HG03469 (cell line): Measurements from ENCODE around the gene RPS21.

Source experiments
- ATAC-seq: cut with Tn5 transposase; IDR thresholded peaks from one replicate; pipeline ENCODE4 v1.9.1; 2021; ENCODE audit warnings: mild to moderate bottlenecking, moderate library complexity, moderate number of reproducible peaks; ENCODE audit not compliant: unreplicated experiment

RPS21 gene

DNA sequence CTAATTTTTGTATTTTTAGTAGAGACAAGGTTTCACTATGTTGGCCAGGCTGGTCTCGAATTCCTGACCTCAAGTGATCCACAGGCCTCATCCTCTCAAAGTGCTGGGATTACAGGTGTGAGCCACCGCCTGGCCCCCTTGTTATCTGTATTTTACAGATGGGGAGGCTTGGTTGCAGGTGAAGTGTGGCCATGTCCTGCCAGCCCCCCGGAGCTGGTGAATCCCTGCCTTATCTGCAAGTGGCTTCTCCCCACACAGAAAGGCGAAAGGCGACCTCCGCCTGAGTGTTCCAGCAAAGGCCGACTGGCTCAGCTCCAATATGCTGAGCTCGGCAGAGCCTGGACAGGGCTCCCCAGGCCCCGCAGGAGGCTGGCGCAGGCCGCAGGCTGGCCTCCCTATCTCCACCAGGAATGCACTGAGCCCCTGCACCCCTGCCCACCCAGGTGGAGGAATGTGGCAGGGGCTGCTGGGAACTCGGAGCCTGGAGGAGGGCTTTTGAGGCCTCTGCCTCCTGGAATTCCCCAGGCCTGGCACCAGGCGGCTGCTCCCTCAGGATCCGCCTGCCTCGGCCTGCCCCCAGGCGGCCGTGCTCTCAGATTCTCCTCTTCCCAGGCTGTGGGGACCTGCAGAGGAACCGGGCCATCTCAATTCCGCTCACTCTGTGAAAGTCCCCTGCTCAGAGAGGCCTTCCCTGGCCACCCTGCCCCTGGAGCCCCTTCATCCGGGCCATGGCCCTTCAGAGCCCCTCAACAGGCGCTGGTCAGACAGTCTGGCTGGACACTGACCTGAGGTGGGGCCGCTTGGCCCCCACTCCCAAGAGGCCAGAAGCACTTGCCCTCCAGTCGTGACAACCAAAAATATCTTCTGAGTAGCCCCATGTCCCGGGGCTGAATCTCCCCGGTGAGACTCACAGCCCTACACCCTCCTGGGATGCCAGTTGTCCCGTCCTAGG, 10.5 kb upstream of the RPS21 start:
- no peak for ATAC-seq

DNA sequence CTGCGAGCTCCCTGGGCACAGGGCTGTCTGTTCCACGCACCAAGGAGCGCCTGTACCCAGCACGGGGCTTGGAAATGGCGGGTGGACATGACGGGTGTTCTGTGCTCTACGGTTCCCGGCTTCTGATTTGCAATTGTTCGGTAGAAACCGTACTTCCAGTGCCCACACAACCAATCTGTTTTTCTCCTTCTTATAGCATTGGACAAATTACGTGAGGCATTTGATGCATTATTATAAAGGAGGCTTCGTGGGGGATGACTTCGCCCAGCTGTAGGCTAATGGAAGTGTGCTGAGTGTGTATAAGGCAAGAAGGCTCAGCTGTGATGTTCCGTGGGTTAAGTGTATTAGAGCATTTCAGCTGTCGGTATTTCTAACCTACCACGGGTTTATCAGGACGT, 9.8 kb upstream of the RPS21 start:
- no peak for ATAC-seq

DNA sequence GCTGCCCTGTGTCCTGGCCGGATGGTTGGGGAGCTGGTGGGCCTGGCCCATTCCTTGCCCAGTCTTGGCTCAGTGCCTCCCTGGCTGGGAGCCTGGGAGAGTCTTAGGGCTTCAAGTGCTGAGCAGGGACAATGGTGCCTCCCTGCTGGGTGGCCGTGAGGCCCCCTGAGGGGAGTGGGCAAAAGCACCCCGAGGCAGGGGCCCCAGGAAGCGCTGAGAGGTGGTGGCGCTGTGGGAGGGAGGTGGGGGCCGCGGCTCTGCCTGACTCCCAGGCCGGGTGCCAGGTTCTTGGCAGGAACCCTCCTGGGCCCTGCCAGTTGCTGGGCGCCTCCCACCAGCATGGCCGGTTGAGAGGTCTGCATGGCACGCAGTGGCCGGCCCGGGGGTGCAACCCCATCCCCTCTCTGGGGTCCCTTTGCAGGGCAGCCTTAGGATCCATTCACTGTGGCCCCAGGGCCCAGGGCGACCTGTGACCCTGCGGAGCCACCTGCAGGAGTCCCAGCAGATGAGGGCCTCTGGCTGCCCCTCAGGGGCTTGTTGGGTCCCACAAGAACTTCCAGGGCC, 9.2 kb upstream of the RPS21 start:
- no peak for ATAC-seq

DNA sequence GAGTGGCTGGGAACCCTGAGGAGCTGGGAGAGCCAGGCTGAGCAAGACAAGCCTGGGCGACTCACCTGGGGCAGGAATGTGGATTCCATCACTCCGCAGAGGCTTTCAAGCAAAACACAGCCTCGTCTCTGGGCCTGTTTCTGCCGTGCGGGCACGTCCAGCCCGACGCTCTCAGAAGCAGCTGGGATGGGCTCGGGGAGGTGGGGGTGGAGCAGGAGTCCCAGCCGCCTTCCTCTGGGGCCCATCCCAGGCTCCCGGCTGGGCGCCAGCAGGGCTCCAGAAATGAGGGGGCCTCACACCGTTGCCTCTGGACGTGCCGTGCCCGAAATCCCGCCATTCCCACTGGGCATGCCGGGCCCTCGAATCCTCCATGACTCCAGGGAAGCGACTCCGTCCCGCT, 8.7 kb upstream of the RPS21 start:
- no peak for ATAC-seq

DNA sequence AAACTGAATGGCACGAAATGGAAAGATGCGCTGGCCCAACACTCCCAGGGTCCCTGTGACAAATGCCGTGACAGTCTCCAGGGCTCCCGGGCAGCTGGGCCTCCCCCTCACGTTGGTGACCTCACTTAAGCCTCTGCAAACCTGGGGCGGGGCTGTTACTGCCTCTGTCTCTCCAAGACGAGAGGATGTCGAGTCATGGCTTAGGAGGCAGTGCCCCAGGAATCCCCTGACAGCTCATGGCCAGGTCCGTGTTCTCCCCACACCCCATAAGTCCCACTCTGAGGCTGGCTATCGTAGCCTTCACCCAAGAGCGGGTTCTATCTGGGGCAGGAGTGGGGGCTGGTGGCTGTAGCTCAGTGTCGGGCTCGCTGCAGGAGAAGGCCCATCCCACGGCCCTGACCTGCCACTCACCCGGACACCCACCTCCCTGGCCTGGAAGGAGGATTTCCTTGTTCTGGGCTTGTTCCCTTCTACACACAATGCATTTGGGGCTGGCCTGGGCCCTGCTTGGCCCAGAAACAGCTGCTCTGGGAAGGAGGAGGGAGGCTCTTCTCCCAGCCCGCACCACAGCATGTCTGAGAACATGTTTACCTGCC, 5.6 kb upstream of the RPS21 start:
- ATAC-seq, result no peak

DNA sequence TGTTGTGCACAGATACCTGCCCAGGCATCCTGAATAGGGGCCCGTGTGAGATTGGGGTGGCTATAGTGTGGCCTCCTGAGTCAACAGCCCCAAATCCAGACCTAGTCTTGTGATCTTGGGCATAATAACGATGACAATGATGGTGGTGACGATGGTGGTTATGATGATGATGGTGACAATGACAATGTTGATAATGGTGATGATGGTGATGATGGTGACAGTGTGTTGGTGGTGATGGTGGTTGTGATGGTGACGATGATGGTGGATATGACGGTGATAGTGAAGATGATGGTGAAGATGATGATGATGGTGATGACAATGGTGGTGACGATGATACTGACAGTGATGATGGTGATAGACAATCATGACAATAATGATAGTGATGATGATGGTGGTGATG, 5.1 kb upstream of the RPS21 start:
- ATAC-seq, result no peak

DNA sequence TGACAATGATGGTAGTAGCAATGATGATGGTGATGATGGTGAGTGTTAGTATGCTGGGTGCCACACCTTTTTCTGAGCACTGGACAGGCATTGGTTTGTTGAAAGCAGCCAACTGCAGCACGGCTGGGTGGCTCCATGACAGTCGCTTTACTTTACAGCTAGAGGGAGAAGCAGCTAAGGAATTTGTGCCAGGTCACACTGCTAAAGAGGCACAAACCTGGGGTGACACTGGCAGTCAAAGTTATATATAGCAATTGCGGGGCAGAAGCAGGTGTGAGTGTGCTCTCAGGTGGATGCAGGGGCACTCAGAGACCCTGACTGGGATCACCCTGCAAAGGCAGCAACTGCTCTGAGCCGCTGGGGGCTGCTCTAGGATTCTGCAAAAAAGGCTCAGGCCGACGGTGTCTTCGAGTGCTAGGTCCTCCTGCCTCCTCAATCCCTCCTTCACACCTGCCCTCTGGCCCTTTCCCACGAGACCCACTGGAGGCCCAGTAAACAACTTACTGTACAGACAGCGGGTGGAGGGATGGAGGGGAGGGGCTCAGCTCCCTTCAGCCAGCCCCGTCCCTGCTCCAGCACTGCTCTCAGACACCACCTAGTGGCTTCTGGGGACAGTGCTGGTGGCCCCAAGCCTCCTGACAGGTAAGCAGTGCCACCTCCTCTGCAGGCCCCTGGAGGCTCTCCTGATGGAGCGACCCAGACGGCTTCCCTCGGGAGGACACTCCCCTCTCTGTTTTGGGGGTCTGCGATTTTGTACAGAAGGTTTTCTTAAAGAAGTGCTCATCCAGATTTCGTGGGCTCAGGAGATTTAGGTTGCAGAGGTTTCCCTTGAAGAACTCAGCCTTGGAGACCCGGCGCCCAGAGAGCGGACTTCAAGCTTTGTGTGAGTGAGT, 4.4 kb upstream of the RPS21 start:
- peak; percentile 63 for ATAC-seq

DNA sequence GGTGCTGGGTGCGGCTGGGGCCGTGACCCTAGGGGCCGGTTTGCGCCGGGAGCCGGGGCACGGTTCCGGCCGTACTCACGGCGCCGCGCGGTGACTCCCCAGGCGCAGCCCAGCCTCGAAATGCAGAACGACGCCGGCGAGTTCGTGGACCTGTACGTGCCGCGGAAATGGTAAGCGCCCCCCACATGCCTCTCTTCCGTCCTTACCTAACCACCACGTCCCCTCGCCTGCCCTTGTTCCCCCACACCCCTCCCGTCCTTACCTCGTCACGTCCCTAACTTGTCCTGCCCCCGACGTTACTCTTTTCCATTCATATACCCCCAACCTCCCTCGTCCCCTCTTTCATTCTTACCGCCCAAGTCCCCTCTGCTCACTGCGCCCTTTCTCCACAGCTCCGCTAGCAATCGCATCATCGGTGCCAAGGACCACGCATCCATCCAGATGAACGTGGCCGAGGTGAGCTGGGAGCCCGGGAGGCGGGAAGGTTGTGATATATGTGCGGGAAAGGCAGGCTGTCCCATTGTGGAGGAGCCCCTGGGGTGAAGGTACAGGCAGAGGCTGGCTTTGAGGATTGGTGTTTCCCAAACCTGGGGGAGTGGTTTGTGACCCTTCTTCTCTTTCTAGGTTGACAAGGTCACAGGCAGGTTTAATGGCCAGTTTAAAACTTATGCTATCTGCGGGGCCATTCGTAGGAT, 463 bp downstream of the RPS21 start:
- ATAC-seq, result no peak

DNA sequence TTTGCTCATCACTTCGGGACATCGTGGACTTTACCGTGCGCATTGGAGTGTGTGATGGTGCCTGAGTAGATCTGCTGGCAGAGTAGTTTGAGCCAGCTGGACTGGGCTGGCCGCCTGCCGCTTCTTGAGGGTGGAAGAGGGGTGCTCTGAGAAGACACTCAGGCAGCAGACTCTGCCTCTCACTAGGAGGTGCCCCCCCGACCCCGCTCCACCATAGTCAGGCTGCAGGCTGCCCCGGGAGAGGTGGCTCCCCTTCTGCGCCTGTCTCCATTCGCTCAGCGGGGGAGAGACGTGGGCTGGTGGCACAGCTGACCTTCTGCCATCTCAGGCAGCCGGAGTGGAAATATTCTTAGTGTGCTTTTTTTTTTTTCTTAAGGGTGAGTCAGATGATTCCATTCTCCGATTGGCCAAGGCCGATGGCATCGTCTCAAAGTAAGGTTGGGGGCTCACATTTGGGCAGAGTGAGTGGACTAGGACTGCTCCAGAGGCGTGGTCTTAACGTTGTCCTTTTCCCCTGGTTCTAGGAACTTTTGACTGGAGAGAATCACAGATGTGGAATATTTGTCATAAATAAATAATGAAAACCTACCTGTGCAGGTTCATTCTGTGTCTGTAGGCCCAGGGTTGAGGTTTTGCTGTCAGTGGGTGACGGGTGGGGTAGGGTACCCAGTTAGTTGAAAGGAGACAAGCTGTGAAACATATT, 1.2 kb downstream of the RPS21 start:
- ATAC-seq, result no peak

DNA sequence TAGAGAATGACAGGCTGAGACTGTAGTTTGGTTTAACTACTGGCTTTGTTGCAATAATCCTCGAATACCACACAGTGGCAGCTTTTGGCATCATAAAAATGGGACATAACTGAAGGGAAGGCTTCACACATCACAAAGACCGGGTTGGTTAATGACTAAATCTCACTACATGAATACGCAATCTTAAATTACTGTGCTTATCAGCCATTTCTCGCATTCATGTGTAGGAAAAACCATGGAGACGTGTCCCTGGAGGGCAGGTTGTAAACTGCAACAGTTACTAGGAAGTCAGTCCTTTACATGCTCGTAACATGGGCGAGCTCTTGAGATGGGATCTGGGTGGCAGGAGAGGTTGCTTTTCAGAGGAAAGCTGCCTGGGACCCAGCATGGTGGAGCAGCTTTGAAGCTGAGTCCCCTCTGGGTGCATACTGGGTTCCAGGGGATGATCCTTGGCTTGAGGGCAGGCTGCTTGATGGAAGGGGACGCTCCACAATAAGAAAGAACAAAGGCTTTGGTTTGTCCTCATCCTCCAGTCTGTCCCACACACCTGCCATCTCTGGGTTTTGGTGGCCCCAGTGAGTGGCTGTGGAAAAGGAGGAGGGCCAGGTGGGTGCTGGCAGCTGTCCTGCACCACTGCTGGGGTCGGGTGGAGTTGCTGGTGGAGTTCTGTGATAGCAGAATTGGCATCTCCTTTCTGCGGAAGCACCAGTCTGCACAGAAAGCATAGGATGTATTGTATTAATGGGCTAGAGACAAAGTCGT, 2.1 kb downstream of the RPS21 start:
- ATAC-seq, result no peak

DNA sequence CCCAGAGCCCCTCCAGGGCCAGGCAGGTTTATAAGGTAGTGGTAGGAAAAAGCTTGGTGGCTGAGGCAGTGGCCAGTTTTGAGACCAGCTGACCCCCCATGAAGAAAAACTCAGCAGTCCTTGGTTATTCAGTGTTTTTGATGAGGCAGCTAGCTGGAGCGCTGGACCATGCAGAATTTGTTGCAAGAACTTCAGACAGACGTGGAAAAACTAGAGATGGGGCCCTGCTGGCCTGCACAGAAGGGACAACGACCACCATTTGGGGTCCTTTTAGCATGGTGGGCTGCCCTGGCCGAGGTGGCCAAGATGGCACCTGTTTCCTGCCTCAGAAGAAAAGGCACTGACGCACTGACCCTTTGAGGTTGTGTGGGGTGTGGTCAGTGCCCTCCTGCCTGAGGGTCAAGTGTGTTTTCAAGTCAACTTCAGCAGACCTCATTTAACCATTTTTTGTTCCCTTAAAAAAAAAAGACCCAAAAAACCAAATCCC, 2.7 kb downstream of the RPS21 start:
- no peak for ATAC-seq

DNA sequence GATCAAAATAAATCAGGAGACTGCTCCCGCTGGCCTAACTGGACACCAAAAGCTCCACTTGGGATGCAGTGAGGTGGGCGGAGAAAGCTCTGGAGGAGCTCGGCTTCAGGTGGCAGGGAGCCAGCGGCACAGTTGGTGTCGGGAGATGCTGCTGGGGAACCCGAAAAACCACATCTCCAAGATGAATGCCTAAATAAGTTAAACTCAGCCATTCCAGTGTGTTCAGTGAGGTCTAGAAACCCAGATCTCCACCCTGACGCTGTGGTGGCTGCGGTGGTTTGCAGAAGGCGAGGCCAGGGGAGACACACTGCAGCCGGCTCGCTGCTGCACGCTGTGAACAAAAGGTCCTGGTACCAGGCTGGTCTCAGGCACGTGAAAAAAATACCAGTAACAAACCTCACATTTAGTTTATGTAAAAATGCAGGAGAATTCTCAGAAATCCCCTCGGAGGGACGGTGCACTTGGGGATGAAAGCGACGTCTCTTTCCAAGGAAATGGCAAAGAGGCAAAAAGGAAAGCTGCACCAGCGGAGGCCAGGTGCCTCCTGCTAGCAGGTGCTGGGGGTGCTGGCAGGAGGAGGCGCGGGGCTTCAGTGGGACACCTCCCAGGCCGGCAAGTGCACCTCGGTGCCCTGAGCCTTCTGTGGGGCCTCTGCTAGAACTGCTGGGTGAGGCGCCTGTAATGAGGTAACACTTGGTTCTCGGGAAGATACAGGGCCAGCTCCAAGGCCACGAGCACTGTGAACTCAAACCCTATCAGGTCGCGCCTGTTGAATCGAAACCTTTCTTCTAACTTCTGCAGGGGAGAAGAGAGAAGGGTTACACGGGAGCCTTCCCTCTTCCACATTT, 3.6 kb downstream of the RPS21 start:
- no peak for ATAC-seq

DNA sequence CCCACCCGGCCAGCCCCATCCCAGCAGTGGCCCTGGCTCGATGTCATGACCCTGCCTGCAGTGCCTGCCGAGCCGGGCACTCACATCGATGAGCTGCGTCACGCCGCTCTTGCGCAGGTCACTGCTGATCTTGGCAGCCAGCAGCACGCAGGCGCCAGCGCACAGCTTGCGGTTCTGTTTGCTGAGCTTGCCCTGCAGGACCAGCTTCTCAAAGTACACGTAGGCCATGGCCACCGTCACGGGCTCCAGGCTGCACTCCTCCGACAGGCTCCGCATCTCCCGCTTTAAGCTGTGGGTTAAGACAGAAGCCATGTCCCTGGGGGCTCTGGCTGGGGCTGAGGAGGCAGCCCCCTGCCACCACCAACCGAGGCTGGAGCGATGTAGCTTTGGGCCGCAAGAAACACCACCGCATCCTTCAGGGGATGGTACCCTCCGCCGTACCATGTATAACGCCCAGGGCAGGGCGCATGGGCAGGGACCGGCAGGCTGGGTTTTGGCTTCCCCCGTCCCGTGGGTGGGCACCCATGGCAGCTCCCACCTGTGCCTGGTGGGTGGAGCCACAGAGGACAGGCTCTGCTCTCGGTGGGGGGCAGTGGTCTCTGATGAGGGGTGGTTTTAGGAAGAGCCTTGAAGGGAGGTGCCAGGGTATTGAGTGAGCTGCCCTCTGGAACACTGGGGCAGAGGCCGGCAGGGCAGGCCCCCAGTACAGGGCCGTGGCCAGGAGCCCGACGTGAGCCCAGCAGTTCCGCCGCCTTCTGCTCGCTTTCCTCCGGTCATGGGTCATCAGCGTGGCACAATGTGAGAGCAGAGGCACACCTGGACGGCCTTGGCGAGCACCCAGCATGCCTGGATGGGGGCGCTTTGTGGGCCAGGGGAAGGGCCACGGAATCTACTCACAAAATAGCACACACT, 4.5 kb downstream of the RPS21 start:
- ATAC-seq, result no peak

DNA sequence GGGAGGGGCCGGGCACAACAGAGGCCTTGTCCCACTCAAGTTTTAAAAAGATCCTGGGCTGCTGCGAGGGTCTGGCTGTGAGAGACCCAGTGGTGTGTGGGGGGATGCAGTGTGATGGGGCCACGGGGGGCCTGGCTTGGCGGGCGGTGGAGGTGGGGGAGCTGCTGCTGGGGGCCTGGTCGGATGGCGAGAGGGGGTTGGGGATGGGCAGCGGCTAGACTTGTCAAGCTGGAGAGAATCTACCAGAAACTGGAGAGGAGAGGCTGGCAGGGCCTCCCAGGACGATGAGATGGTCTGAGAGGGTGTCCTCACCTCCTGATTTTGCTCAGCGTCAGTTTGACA, 5.1 kb downstream of the RPS21 start:
- ATAC-seq, result no peak

DNA sequence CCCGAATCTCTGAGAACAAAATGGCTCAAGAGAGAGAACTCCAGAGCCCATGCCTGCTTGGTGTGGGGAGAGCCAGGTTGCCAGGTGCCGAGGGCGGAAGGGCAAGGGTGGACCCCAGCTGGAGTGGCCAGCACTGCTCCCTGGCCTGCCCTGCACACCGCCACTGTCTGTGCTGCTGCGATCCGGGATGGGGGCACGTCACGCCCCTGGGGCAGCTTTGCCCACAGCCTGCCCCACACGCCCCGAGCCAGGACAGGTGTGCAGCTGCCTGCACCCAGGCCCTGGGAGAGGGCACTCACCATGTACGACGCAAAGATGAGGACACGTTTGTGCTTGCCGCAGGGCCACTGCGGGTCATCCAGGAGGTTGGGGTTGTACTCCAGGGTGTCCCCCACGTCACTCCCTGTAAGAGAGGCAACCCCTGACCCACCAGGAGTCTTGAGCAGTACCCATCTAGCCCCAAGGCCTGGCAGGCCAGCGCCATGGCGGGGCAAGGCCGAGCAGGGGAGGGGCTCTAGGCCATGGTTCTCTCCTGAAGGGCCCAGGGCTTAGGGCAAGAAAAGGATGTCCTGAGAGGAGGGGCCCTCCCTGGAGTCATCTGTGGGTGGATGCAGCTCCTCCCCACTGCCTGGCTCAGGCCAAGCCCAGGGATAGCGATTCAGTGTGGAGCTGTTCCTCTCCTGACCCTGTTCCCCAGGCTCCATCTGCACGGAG, 5.9 kb downstream of the RPS21 start:
- ATAC-seq, result no peak

DNA sequence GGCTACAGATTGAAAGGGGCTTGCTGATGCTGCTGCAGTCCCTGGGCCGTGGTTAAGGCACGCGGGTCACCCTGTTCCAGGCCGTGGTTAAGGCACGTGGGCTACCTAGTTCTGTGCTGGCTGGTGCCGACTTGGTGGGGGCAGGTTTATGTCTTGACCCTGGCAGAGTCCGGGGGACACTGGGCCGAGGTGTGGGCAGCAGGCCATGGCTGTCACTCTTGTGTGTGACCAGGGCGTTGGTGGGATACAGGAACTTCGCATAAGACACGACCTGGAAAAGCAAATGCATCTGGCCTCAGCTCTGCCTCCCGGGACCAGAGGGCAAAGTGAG, 6.4 kb downstream of the RPS21 start:
- ATAC-seq, result no peak

DNA sequence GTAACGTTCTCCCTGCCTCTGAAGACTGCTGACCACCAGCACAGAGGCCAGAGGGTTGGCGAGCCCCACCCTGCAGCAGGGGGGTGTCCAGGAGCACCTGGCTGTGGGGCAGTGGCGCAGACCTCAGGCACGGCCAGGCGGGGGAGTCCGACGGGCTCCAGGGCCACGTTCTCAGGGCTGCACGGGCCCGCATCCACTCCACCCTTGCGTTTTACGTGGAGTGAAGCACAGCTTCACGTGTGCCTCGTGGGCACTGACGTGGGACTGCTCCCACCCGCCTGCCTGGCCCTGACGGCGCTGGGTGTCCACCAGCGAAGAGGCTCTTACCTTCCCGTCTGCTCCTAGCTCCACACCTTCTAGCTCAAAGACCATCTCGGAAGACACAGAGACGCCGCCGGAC, 6.9 kb downstream of the RPS21 start:
- no peak for ATAC-seq
